ENCODE measurements around the gene TOMM40L.
"Not testable (repeated sequence)": the region's sequence is repeated elsewhere in the genome, so short reads cannot be mapped to it uniquely, and the experiment has no call there.

The TOMM40L gene

GRCh38 chr1:161250829-161251228 is 25.0 kb downstream of the TOMM40L start:
- TF ChIP-seq, protein P1, sequence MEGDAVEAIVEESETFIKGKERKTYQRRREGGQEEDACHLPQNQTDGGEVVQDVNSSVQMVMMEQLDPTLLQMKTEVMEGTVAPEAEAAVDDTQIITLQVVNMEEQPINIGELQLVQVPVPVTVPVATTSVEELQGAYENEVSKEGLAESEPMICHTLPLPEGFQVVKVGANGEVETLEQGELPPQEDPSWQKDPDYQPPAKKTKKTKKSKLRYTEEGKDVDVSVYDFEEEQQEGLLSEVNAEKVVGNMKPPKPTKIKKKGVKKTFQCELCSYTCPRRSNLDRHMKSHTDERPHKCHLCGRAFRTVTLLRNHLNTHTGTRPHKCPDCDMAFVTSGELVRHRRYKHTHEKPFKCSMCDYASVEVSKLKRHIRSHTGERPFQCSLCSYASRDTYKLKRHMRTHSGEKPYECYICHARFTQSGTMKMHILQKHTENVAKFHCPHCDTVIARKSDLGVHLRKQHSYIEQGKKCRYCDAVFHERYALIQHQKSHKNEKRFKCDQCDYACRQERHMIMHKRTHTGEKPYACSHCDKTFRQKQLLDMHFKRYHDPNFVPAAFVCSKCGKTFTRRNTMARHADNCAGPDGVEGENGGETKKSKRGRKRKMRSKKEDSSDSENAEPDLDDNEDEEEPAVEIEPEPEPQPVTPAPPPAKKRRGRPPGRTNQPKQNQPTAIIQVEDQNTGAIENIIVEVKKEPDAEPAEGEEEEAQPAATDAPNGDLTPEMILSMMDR (conservative IDR thresholded peaks at IDR 0.05; ENCODE audit: low read depth, low read length) = no peak
- Histone ChIP-seq H3K4me2 (no peak overlapping the region), H3K36me3 (ENCODE audit: insufficient read depth) (no peaks in the 10 kb centered on the region), H3K27ac (no peak overlapping the region), H4K20me1 (ENCODE audit: insufficient read depth) (no peaks in the 10 kb centered on the region), H3K79me2 (ENCODE audit: insufficient read depth, low read depth) (no peaks in the 10 kb centered on the region), H3K27me3 (ENCODE audit: insufficient read depth, low read depth) (no peaks in the 10 kb centered on the region), H2AFZ (ENCODE audit: low read depth) (no peak overlapping the region), H3K9ac (no peak overlapping the region), H3K4me1 (ENCODE audit: low read depth, poor library complexity, severe bottlenecking) (no peaks in the 10 kb centered on the region), H3K4me3 (IDR thresholded peaks at IDR 0.05; ENCODE audit: insufficient read depth, low read depth, low read length) (no peak overlapping the region)

- Histone ChIP-seq H4K20me1 (ENCODE audit: insufficient read depth) (no peaks in the 10 kb centered on the region), H3K4me3 (IDR thresholded peaks at IDR 0.05; ENCODE audit: insufficient read depth, low read depth, low read length) (no peak overlapping the region), H3K4me2 (no peak overlapping the region), H2AFZ (ENCODE audit: low read depth) (no peak overlapping the region), H3K27ac (no peak overlapping the region), H3K9ac (no peak overlapping the region), H3K36me3 (ENCODE audit: insufficient read depth) (no peaks in the 10 kb centered on the region), H3K27me3 (ENCODE audit: insufficient read depth, low read depth) (no peaks in the 10 kb centered on the region), H3K79me2 (ENCODE audit: insufficient read depth, low read depth) (no peaks in the 10 kb centered on the region), H3K4me1 (ENCODE audit: low read depth, poor library complexity, severe bottlenecking) (no peaks in the 10 kb centered on the region)
- TF ChIP-seq, protein P1 (conservative IDR thresholded peaks at IDR 0.05; ENCODE audit: low read depth, low read length) = no peak
These were observed 25.7 kb downstream of the TOMM40L start for GRCh38 chr1:161251579-161251978.

- H3K4me1 ChIP-seq (ENCODE audit: low read depth, poor library complexity, severe bottlenecking); H3K27ac ChIP-seq; H3K27me3 ChIP-seq (ENCODE audit: insufficient read depth, low read depth); H3K36me3 ChIP-seq (ENCODE audit: insufficient read depth); H3K4me3 ChIP-seq (IDR thresholded peaks at IDR 0.05; ENCODE audit: insufficient read depth, low read depth, low read length); H4K20me1 ChIP-seq (ENCODE audit: insufficient read depth); H3K79me2 ChIP-seq (ENCODE audit: insufficient read depth, low read depth); H3K4me2 ChIP-seq; H3K9ac ChIP-seq; H2AFZ ChIP-seq (ENCODE audit: low read depth): not testable (repeated sequence)
These were observed 29.4 kb downstream of the TOMM40L start for GRCh38 chr1:161255302-161255701.

DNA sequence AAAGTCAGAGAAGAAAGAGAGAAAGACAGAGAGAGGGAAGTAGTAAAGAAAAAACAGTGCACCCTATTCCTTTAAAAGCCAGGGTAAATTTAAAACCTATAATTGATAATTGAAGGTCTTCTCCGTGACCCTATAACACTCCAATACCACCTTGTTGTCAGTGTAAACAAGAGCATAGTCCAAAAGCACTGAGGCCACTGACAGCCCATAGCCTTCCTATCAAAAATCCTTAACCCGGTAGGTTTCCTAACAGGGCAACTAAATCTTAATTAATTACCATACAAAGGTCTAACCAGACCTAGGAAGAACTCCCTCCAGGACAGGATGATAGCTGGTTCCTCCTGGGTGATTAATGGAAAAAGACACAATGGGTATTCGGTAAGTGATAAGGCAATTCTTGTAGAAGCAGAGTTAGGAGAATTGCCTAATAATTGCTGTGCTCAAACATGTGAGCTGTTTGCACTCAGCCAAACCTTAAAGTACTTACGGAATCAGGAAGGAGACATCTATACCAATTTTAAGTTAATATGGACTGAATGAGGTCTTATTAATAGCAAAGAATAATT is 30.2 kb downstream of the TOMM40L start:
- H3K27ac ChIP-seq; H3K4me2 ChIP-seq; H3K4me3 ChIP-seq (IDR thresholded peaks at IDR 0.05; ENCODE audit: insufficient read depth, low read depth, low read length); H2AFZ ChIP-seq (ENCODE audit: low read depth); H3K9ac ChIP-seq; H4K20me1 ChIP-seq (ENCODE audit: insufficient read depth); H3K36me3 ChIP-seq (ENCODE audit: insufficient read depth); H3K27me3 ChIP-seq (ENCODE audit: insufficient read depth, low read depth); H3K79me2 ChIP-seq (ENCODE audit: insufficient read depth, low read depth); H3K4me1 ChIP-seq (ENCODE audit: low read depth, poor library complexity, severe bottlenecking): not testable (repeated sequence)

DNA sequence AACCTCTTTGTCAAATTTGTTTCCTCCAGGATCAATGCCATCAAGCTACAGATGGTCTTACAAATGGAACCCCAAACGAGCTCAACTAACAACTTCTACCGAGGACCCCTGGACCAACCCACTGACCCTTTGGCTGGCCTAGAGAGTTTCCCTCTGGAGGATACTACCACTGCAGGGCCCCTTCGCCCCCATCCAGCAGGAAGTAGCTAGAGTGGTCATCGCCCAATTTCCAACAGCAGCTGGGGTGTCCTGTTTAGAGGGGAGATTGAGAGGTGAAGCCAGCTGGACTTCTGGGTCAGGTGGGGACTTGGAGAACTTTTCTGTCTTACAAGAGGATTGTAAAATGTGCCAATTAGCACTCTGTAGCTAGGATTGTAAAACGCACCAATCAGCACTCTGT is 31.2 kb downstream of the TOMM40L start:
- not testable (repeated sequence) for H3K4me1 ChIP-seq (ENCODE audit: low read depth, poor library complexity, severe bottlenecking); H3K27ac ChIP-seq; H3K36me3 ChIP-seq (ENCODE audit: insufficient read depth); H3K4me2 ChIP-seq; H2AFZ ChIP-seq (ENCODE audit: low read depth); H3K79me2 ChIP-seq (ENCODE audit: insufficient read depth, low read depth); H3K27me3 ChIP-seq (ENCODE audit: insufficient read depth, low read depth); H4K20me1 ChIP-seq (ENCODE audit: insufficient read depth); H3K4me3 ChIP-seq (IDR thresholded peaks at IDR 0.05; ENCODE audit: insufficient read depth, low read depth, low read length); H3K9ac ChIP-seq

Measured in KMS-11 (cell line).